ENCODE measurements around the gene TRPC6. TPM values are rescaled to one million over a fixed set of nuclear protein-coding genes. Genes with fewer than 3 reads are reported as not detected.

TRPC6 gene
- total RNA-seq, 2 donors from 2014 or later: 0.52 to 4.0 TPM

DNA sequence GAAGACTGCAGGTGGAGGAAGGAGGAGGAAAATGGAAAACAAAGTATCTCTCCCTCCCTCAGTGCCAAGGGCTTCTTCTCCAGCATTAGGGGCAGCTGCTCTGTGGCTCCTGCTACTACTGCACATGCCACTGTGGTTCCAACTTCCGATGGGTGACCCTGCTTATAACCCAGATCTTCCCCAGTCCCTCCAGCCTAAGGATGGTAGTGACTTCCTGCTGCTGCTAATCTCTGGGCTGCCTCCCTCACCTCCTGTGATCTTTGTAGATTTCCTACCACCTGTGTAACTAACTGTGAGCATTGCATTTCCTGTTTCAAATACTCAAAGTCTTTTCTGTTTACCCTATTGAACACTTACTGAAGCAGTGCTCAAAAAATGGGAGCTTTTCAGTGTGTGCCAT, 28.7 kb upstream of the TRPC6 start:
- no peak for TF ChIP-seq POLR2A (IDR thresholded peaks at IDR 0.05)
- TF ChIP-seq, protein P1, sequence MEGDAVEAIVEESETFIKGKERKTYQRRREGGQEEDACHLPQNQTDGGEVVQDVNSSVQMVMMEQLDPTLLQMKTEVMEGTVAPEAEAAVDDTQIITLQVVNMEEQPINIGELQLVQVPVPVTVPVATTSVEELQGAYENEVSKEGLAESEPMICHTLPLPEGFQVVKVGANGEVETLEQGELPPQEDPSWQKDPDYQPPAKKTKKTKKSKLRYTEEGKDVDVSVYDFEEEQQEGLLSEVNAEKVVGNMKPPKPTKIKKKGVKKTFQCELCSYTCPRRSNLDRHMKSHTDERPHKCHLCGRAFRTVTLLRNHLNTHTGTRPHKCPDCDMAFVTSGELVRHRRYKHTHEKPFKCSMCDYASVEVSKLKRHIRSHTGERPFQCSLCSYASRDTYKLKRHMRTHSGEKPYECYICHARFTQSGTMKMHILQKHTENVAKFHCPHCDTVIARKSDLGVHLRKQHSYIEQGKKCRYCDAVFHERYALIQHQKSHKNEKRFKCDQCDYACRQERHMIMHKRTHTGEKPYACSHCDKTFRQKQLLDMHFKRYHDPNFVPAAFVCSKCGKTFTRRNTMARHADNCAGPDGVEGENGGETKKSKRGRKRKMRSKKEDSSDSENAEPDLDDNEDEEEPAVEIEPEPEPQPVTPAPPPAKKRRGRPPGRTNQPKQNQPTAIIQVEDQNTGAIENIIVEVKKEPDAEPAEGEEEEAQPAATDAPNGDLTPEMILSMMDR (IDR thresholded peaks at IDR 0.05): no peak
- no peaks in the 10 kb centered on the region for H3K27me3 ChIP-seq
- no peak for ATAC-seq
- DNase-seq: no peak
- H3K9me3 ChIP-seq: no peaks in the 10 kb centered on the region
- intact Hi-C loops (cut with DNase I): no loop called here
- no peak overlapping the region for H3K27ac ChIP-seq
- WGBS, 2 donors: 33 to 47% methylated on average over 1 of the region's 1 CpG
- H3K36me3 ChIP-seq (replicated peaks in 1 of 2; ENCODE audit: insufficient read depth in 1 of 2, low read depth in 2 of 2): no peaks in the 10 kb centered on the region
- no peak overlapping the region for H3K4me3 ChIP-seq
- H3K4me1 ChIP-seq: no peaks in the 10 kb centered on the region

GRCh38 chr11:101600924-101601323, 17.1 kb upstream of the TRPC6 start:
- TF ChIP-seq, protein P1 (IDR thresholded peaks at IDR 0.05): no peak
- no peak for TF ChIP-seq POLR2A (IDR thresholded peaks at IDR 0.05)
- no peak for ATAC-seq
- H3K36me3 ChIP-seq (replicated peaks in 1 of 2; ENCODE audit: insufficient read depth in 1 of 2, low read depth in 2 of 2): no peaks in the 10 kb centered on the region
- intact Hi-C loops (cut with DNase I): no loop called here
- H3K9me3 ChIP-seq: no peaks in the 10 kb centered on the region
- H3K4me1 ChIP-seq: no peaks in the 10 kb centered on the region
- 42 to 54% methylated on average over 3 of the region's 3 CpGs for WGBS, 2 donors
- H3K27ac ChIP-seq: no peak overlapping the region
- no peak for DNase-seq
- no peaks in the 10 kb centered on the region for H3K27me3 ChIP-seq
- H3K4me3 ChIP-seq: no peak overlapping the region

- ATAC-seq (no peak), DNase-seq (no peak)
- intact Hi-C loops (cut with DNase I): no loop called here
- no peak for TF ChIP-seq POLR2A (IDR thresholded peaks at IDR 0.05)
- TF ChIP-seq, protein P1 (IDR thresholded peaks at IDR 0.05): no peak
- Histone ChIP-seq H3K36me3 (replicated peaks in 1 of 2; ENCODE audit: insufficient read depth in 1 of 2, low read depth in 2 of 2) (no peaks in the 10 kb centered on the region), H3K4me1 (peaks cover 17% of the 10 kb centered on the region), H3K4me3 (no peak overlapping the region), H3K27ac (no peak overlapping the region), H3K27me3 (no peaks in the 10 kb centered on the region), H3K9me3 (no peaks in the 10 kb centered on the region)
- WGBS, 2 donors: 68 to 78% methylated on average over 5 of the region's 5 CpGs
These were observed 3.2 kb upstream of the TRPC6 start for GRCh38 chr11:101586965-101587364.

GRCh38 chr11:101584655-101585054, 848 bp upstream of the TRPC6 start:
- no peak overlapping the region for H3K27ac ChIP-seq
- DNase-seq (no peak), ATAC-seq (no peak)
- 31 to 38% methylated on average over 2 of the region's 2 CpGs for WGBS, 2 donors
- no peaks in the 10 kb centered on the region for H3K36me3 ChIP-seq (replicated peaks in 1 of 2; ENCODE audit: insufficient read depth in 1 of 2, low read depth in 2 of 2)
- no peak overlapping the region for H3K4me3 ChIP-seq
- H3K27me3 ChIP-seq: no peaks in the 10 kb centered on the region
- H3K4me1 ChIP-seq: peaks cover 17% of the 10 kb centered on the region
- TF ChIP-seq, protein P1 (IDR thresholded peaks at IDR 0.05): no peak
- no peak for TF ChIP-seq POLR2A (IDR thresholded peaks at IDR 0.05)
- intact Hi-C loops (cut with DNase I): no loop called here
- H3K9me3 ChIP-seq: no peaks in the 10 kb centered on the region

GRCh38 chr11:101584129-101584515, 315 bp upstream of the TRPC6 start:
- Histone ChIP-seq H3K9me3 (no peaks in the 10 kb centered on the region), H3K27ac (peak overlapping the region in 2 of 4 donors; percentile 44 to 49), H3K27me3 (no peaks in the 10 kb centered on the region), H3K36me3 (replicated peaks in 1 of 2; ENCODE audit: insufficient read depth in 1 of 2, low read depth in 2 of 2) (no peaks in the 10 kb centered on the region), H3K4me1 (peaks cover 17% of the 10 kb centered on the region), H3K4me3 (no peak overlapping the region)
- intact Hi-C loops (cut with DNase I): no loop called here
- no peak for DNase-seq
- TF ChIP-seq, protein P1 (IDR thresholded peaks at IDR 0.05): no peak
- TF ChIP-seq POLR2A (IDR thresholded peaks at IDR 0.05): no peak
- WGBS, 2 donors: 31 to 32% methylated on average over 8 of the region's 8 CpGs
- ATAC-seq: no peak
